ENCODE measurements around the gene BTBD7.

- TF ChIP-seq POLR2A (IDR thresholded peaks at IDR 0.05) = no peak
- no peak for TF ChIP-seq CTCF (IDR thresholded peaks at IDR 0.05)
Observed at GRCh38 chr14:93230539-93230938, 102.3 kb downstream of the BTBD7 start.
